Measurements from ENCODE around the gene BICD2. TPM values are rescaled to one million over a fixed set of nuclear protein-coding genes. Genes with fewer than 3 reads are reported as not detected.

The BICD2 gene
- total RNA-seq, 1 experiment from 2014 or later = 39.0 TPM

DNA sequence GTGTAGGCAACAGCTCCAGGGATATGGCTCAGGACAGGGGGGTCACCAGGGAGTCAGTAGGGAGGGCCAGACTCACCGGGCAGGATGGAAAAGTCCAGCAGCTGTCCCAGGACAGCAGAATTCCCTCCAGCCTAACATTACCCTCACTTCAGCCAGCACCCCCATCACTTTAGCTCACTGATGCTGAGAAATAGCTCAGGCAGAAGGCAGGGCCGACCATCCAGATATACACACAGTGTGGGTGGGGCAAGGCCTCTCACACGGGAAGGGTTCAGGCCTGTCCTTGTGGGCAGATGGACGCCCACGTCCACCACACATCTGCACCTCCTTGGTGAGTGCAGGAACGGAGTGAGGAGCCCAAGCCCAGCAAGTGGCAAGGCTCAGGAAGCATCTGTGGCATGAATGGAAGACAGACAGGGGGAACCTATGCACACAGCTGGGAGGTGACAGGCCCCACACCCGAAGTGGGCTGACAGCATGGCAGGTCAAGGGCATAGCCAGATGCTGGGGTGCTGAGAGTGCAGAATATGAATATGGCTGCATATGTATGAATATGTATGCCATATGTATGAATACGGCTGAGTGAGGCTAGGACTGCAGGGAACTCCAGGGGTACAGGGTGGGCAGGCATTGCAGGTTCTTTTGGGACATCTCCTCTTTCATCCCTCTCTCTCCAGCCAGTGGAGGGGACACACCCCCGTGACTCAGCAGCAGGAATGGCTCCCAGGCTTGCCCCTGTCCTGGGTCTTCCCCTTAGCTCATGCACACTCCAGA is 17.0 kb downstream of the BICD2 start:
- peak; percentile 63 for DNase-seq (ENCODE audit: low read depth)

- peak; percentile 65 for DNase-seq (ENCODE audit: low read depth)
Observed at GRCh38 chr9:92746567-92747458, 17.8 kb downstream of the BICD2 start.

GRCh38 chr9:92745881-92746280 is 18.8 kb downstream of the BICD2 start:
- DNase-seq (ENCODE audit: low read depth) = no peak

- DNase-seq (ENCODE audit: low read depth) = no peak
Observed at GRCh38 chr9:92745331-92745730, 19.3 kb downstream of the BICD2 start.

GRCh38 chr9:92740969-92741368 is 23.7 kb downstream of the BICD2 start:
- DNase-seq (ENCODE audit: low read depth) = no peak

GRCh38 chr9:92740446-92740961 is 24.1 kb downstream of the BICD2 start:
- DNase-seq (ENCODE audit: low read depth) = no peak

GRCh38 chr9:92740009-92740408 is 24.6 kb downstream of the BICD2 start:
- DNase-seq (ENCODE audit: low read depth) = no peak

- DNase-seq (ENCODE audit: low read depth) = no peak
Observed at GRCh38 chr9:92739346-92739970, 25.2 kb downstream of the BICD2 start.

- DNase-seq (ENCODE audit: low read depth) = no peak
Observed at GRCh38 chr9:92738661-92739081, 26.0 kb downstream of the BICD2 start.

- DNase-seq (ENCODE audit: low read depth) = no peak
Observed at GRCh38 chr9:92737611-92738299, 26.9 kb downstream of the BICD2 start.

DNA sequence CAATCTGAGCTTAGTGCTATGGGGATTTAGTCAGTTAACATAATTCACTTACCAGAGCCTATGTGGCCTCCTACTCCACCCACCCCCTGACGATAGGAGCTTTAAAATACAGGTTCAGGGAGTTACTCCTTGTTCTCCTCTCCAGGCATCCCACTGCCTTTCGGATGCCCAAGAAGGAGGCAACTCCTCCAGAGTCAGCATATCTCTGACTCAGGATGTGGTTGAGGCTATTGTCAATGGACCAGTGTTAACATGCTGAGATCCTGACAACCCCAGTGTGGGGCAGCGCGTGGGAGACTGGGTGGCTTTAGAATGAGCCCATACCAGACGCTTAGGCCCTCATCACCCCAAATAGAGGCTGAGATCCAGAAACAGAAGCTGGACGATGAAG is 27.4 kb downstream of the BICD2 start:
- peak; percentile 27 for DNase-seq (ENCODE audit: low read depth)

DNA sequence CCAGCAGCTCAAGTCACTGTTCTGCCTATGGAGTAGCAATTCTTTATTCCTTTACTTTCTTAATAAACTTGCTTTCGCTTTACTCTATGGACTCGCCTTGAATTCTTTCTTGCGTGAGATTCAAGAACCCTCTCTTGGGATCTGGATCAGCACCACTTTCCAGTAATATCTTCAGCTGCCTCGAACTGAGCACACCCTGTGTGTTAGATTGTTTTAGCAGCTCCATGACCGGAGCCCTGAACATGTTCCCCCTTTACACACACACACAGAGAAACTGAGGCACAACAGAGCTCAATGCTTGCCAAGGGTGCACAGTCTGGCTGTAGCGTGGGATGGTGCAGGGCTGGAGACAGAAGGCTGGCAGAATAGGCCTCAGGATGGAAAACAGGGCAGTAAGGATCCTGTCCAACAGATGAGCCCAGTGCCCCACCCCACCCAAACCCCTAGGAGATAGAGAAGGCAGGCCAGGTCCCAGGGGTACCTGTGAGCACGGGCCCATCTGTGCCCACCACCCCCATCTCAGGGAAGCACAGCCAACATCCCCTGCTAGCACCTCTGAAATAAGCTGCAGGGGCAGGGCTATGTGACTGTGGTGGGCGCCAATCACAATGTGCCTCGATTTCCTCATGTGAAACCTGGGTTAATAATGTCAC is 27.9 kb downstream of the BICD2 start:
- no peak for DNase-seq (ENCODE audit: low read depth)

- peak; percentile 27 for DNase-seq (ENCODE audit: low read depth)
Observed at GRCh38 chr9:92735636-92736562, 28.7 kb downstream of the BICD2 start.

- no peak for DNase-seq (ENCODE audit: low read depth)
Observed at GRCh38 chr9:92734931-92735635, 29.6 kb downstream of the BICD2 start.

DNA sequence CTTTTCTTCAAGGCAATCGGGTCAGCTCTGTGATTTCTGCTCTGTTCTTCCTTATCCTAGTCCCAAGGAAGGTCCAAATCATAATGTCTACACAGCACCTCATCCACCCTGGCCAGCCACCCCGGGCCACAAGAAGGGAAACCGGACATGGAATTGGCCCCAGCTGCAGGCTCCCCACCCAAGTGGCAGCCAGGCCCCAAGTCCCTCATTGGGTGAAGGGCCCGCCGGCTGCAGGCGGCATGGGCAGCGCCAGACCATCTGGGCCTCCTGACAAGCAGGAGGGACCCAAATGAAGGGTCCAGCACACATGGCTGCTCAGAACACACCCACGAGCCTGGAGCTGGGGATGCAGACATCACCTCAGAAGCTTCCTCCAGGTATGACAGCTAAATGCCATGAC is 33.7 kb downstream of the BICD2 start:
- DNase-seq (ENCODE audit: low read depth) = no peak

DNA sequence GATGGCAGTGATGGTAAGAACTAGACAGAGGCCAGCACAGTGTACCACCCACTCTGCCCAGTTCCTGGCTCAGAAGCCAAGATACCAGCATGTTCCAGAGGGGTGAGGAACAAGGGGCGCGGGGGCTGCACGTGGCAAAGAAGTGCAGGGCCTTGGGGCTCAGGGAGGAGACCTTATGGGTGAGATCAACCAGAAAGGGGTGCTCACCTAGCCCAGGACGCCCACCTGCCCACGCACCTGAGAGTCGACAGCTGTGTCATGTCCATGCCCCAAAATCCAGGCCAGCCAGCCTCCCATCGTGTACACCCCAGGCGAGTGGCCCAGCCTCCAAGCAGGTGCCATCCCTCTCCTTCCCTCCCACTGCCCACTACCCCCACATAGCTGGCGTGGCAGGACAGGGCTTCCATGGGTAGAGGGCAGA is 34.9 kb downstream of the BICD2 start:
- DNase-seq (ENCODE audit: low read depth) = no peak

- DNase-seq (ENCODE audit: low read depth) = no peak
Observed at GRCh38 chr9:92728831-92729734, 35.5 kb downstream of the BICD2 start.

Data from M059J (cell line).